HG03045 (cell line): ENCODE measurements around the gene INTS11.

Experiments
- ATAC-seq: cut with Tn5 transposase; IDR thresholded peaks from one replicate; pipeline ENCODE4 v1.9.1; 2021; ENCODE audit warnings: mild to moderate bottlenecking, moderate library complexity; ENCODE audit not compliant: unreplicated experiment

INTS11 gene

DNA sequence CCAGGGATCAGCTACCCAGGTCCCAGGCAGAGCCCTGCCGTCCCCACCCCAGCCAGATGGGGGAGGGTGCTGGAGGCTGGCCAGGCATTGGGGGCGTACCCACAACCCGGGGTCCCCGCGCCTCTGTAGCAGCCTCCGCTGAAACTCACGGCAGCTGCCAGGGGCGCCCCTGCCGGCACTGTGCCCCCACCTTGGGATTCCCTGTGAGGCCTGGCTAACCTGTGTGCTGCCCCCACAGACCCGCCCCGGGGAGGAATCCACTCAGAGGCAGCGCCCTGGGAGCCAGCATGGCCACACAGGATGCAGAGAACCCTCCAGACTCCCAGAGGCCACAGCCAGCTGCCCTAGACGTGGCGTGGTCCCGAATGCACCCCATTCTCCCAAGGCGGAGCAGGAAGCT lies 20.9 kb upstream of the INTS11 start:
- no peak for ATAC-seq

DNA sequence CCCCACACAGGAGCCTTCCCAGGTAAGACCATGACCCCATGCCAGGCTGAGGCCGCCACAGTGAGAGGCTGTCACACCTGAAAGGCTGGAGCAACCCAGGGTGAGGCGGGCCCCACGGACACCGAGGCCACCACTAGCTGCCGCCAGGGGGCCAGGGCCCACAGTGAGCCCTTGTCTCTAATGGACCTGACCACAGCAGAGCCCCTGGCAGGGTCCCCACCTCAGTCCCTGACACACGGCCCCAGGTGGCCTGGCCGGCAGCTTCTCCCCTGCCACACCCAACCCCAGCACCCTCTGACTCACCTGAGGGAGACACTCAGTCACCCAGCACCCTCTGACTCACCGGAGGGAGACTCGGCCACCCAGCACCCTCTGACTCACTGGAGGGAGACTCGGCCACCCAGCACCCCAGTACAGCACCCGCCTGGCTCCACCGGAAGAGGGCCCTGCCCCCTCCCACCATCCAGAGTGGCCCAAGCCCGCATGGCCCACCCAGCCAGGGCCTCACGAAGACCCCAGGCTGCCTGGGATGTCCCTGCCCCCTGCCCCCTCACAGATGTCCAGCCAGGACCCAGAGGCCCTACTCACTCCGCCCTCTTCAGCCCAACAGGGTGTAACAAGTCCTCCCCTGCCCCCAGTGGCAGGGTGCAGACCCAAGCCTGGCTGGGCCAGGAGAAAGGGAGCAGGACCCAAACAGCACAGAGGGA lies 20.3 kb upstream of the INTS11 start:
- ATAC-seq, result no peak

DNA sequence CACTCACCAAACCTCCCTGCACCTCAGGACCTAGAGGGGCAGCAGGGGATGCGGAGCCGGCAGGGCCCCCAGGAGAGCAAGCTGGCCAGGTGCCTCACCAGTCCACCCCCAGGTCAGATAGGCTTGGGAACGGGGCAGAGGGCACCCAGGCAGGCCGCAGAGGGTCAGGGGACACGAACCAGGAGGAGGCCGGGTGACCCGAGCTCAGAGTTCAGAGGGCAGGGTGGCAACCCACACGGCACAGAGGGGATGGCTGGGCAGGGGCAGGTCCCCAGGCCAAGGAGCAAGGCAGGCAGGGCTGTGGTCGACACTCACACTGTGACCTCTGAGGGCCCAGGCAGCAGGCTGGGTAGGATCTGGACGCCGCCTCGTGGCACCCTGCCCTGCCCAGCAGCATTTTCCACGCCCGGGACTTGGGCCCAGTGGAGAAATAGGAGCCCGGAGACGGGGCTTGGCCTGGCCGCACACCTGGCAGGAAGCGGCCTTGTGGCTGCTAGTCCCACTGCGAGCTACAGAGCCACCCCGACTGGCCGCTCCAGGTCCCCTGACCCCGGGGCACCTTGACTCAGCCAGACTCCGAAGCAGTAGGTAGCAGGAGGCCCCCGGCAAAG lies 19.5 kb upstream of the INTS11 start:
- ATAC-seq, result no peak

DNA sequence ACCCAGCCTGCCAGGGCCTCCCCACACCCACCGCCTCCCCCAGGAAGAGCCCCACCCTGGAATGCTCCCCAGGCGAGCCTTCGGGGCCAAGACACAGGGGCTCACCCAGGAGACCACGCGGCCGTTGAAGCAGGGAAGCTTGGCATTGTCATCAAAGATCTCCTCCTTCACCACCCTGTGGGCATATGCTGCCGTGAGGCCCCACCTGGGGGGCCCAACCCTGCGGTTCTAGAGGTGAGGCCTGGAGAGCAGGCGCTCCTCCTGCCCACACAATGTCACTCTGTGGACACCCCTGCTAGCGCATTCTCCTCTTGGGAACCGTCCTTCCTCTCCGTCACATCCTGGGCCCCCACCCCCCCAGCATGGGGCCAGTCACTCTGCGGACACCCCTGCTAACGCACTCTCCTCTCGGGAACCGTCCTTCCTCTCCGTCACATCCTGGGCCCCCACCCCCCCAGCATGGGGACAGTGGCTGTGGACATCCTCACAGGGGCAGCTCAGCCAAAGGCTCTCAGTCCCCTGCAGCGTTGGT lies 18.2 kb upstream of the INTS11 start:
- no peak for ATAC-seq

DNA sequence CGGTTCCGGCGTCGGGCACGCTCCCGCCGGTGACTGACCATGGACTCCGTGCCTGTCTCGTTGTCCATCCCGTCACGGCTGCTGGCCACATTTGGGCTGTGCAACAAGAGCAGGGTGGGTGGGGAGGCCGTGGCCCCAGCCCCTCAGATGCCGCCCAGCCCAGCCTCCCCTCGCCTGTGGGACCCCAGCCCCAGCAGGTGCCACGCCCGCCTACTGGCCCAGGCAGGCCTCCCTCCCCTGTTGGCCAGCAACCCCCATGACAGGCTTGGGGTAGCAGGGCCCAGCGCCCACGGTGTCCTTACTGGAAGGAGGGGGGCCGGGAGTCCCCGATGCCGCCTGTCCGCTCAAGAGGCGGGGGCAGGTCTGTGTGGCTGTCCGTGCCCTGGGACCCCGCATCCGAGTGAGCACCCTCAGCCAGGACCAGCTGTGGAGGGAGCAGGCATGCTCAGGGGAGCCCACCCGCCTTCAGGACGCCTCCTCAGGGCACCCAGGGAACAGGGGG lies 17.7 kb upstream of the INTS11 start:
- ATAC-seq, result no peak

DNA sequence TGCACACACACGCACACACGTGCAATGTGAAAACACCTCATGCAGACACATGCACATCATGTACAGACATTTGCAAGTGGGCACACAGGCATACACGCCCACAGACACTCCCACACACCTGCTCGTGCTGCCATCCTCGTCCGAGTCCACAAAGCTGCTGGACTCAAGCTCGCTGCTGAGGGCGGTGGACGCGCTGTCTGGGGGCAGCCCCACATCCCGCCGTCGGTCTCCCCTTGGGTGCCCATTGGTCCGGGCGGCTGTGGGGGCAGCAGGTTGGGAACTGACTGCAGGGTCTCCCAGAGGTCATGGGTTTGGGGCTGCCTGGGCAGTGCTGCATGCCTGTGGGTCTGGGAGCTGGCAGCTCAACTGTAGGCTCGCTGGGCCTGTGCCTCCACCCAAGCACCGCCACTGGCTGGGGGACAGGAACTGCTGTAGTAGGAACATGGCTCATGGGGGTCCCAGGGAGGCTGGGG lies 17.1 kb upstream of the INTS11 start:
- ATAC-seq, result no peak

DNA sequence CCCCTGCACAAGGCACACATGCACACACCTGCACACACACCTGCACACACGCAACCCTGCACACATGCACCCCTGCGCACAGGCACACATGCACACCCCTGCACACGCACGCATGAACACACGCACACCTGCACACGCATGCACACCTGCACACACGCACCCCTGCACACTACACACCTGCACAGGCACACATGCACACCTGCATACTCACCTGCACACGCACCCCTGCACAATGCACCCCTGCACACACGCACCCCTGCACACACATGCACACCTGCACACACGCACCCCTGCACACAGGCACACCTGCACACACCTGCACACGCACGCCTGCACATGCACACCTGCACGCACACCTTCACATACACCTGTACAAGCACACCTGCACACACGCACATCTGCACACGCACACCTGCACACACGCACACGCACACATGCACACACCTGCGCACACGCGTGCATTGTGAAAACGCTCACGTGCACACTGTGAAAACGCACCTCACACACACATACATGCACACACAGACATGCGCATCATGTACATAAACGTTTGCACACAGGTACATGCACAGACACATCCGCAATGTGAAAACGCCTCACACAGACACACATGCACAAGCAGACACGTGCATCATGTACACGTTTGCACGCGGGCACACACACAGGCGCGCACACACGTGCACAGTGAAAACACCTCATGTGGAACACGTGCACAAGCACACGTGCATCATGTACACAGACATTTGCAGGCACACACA lies 16.5 kb upstream of the INTS11 start:
- no peak for ATAC-seq

DNA sequence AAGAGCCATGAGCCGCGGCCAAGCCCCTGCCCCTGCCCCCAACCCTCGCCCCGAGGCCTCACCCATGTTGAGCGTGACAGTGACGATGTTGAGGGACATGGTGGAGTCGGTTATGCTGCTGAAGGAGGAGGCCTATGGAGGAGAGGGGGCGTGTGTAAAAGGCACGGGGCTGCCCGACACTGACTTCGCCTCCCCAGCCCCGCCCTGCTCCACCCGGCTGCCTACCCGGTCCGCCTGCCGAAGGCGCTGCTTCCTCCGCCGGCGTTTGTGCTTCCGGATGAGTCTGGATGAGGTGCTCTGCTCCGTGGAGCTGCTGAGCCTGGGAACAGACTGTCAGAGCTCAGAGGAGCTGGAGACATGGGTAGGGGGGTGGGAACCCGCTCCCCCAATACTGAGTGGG lies 15.7 kb upstream of the INTS11 start:
- no peak for ATAC-seq

DNA sequence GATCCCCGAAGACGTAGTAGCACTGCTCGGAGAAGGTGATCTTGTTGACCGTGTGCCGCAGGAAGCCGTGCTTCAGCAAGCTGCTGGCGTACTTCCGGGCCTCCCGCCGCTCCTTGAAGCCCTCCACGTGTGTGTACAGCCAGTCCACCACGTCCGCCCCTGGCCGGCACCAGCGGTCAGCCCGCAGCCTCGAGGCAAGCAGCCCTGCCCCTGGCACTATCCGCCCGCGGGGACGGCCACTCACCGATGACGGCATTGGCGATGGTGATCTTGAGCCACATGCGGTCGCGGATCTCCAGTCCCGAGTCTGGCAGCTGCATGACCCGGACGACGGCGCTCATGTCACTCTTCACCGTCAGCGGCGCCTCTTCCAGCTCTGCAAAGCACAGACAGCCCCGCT lies 13.8 kb upstream of the INTS11 start:
- ATAC-seq, result no peak

DNA sequence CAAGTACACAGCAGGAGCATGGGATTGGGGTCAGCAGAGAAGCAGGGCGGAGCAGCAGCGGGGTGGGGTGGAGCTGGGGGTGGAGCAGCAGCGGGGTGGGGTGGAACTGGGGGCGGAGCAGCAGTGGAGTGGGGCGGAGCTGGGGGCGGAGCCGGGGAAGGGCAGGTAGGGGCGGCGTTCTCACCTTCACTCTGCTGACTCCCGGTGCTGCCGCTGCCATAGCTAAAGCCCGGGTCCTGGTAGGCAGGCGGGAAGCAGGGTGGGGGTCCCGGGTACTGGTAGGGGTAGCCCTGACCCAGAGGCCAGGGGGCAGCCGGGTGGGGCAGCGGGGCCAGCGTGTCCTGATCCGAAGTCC lies 13.3 kb upstream of the INTS11 start:
- ATAC-seq, result no peak

DNA sequence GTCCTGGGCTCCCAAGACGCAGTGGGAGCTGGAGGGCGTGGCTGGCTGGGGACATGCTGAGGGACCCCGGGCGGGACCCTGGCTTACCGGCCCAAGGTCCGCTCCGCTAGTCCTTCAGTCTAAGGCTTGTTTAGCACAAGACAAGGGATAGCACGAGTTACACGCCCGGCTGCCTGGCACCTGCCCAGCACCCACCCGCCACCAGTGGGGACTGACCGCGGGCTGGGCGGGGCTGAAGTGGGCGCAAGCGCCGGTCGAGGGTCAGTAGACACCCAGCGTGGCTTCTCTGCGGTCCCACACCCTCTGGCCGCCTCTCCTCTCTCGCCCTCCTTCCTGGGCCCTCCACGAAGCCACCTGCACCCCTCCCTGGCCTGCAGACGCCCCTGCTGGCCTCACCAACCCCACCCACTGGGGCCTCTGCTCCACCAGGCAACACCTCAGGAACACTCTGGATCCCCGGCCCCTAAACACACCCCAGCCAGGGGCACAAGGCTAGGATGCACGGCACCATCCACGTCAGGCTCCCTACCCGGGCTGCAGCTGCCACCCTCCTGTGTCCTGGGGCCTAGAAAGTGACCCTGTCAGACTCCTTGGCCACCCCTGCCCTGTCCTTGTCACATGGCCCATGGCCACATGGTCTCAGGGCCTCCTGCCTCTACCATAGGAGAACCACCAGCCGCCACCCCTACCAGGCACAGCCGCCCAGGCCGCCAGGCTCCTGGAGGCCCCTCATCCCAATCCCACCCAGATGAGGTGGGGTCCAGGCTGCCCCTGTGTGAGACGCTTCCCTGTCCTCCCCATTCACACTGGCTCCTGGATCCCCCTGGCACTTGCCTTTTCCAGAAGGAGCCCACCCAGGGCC lies 12.7 kb upstream of the INTS11 start:
- ATAC-seq, result no peak

DNA sequence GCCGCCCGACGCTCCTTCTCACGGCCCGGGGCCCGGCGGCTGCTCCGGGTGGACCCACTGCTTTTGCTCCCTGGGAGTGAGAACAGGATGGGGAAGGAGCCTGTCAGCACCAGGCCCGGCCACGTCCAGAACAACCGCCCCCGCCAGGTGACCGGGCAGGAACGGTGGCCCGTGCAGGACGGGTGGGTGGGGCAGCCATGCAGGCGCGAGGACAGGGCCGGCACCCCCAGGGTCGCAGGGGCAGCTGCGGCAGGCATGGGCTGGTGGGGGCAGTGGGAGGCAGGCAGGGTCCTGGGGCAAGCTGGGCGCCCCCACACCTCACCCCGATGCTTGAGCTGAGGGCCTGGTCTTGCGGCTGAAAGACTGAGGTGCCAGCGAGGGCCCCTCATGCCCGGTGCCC lies 12.0 kb upstream of the INTS11 start:
- ATAC-seq, result no peak

DNA sequence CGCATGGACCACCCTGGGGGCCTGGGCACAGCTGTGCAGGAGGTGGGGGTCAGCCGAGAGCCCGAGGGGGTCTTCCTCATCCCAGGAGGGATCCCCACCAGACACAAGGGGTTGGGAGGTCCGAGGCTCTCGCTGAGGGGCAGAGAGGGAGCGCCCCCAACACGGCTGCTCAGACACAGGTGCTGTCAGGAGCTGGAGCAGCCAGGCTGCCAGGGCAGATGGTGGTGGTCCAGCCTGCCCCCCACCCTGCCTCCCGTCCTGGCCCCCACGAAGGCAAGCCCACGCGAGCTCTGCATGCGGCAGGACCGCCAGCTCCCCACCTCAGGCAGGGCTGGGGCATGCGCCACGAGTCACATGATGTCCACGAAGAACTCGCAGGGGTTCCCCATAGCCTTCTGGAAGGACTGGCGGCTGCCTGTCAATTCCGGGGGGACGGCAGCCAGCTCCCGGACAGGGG lies 11.4 kb upstream of the INTS11 start:
- ATAC-seq, result no peak

DNA sequence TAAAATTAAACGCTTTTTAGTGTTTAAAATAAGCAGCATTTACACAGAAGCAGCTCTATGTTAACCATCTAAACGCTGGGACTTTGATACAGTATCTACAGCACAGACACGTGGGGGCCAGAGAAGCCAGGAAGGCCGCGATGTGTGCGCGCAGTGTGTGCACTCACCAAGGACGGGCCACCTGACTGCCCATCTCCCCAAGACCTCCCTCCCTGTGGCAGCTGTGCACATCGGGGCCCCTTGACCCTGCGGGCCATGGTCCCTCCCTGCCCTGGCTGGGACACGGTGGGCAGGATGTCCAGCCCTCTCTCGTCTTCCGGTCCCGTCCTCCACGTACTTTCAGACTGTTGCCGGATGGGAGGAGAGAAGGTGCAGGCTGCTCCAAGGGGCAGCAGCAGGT lies 10.8 kb upstream of the INTS11 start:
- no peak for ATAC-seq

DNA sequence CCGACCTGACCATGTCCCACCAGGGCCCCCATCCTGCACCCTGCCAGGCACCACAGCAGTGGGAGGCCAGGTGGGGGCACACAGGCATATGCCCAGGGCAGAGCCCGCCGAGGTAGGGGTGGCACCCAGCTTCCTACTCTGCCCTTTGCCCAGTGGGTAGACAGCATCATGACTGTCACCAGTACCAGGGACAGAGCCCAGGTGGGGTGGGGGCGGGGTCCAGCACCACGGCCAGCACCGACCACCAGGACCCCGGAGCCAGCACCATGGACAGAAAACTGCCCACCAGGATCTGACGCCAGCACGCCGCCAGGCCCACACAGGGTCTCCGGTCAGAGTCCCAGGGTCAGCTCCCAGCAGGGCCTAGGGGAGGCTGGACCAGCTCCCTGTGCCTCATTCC lies 10.4 kb upstream of the INTS11 start:
- ATAC-seq, result no peak

DNA sequence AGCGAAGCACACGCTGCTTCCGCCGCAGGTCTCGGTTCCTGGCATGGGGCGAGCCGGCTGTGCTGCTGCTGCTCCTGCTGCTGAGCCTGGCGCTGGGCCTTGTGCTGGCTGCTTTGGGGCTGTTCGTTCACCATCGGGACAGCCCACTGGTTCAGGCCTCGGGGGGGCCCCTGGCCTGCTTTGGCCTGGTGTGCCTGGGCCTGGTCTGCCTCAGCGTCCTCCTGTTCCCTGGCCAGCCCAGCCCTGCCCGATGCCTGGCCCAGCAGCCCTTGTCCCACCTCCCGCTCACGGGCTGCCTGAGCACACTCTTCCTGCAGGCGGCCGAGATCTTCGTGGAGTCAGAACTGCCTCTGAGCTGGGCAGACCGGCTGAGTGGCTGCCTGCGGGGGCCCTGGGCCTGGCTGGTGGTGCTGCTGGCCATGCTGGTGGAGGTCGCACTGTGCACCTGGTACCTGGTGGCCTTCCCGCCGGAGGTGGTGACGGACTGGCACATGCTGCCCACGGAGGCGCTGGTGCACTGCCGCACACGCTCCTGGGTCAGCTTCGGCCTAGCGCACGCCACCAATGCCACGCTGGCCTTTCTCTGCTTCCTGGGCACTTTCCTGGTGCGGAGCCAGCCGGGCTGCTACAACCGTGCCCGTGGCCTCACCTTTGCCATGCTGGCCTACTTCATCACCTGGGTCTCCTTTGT lies 9.2 kb upstream of the INTS11 start:
- ATAC-seq, result no peak

DNA sequence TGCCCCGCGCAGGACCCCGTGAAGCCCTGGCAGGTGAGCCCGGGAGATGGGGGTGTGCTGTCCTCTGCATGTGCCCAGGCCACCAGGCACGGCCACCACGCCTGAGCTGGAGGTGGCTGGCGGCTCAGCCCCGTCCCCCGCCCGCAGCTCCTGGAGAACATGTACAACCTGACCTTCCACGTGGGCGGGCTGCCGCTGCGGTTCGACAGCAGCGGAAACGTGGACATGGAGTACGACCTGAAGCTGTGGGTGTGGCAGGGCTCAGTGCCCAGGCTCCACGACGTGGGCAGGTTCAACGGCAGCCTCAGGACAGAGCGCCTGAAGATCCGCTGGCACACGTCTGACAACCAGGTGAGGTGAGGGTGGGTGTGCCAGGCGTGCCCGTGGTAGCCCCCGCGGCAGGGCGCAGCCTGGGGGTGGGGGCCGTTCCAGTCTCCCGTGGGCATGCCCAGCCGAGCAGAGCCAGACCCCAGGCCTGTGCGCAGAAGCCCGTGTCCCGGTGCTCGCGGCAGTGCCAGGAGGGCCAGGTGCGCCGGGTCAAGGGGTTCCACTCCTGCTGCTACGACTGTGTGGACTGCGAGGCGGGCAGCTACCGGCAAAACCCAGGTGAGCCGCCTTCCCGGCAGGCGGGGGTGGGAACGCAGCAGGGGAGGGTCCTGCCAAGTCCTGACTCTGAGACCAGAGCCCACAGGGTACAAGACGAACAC lies 8.5 kb upstream of the INTS11 start:
- ATAC-seq, result no peak

DNA sequence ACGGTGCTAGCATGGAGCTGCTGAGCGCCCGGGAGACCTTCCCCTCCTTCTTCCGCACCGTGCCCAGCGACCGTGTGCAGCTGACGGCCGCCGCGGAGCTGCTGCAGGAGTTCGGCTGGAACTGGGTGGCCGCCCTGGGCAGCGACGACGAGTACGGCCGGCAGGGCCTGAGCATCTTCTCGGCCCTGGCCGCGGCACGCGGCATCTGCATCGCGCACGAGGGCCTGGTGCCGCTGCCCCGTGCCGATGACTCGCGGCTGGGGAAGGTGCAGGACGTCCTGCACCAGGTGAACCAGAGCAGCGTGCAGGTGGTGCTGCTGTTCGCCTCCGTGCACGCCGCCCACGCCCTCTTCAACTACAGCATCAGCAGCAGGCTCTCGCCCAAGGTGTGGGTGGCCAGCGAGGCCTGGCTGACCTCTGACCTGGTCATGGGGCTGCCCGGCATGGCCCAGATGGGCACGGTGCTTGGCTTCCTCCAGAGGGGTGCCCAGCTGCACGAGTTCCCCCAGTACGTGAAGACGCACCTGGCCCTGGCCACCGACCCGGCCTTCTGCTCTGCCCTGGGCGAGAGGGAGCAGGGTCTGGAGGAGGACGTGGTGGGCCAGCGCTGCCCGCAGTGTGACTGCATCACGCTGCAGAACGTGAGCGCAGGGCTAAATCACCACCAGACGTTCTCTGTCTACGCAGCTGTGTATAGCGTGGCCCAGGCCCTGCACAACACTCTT lies 7.7 kb upstream of the INTS11 start:
- ATAC-seq, result no peak
